Germinal center (tissue), 1 donor: ENCODE results near the gene OR2A25.

Experiments used
- DNase-seq: peaks from one replicate; pipeline ENCODE4 v3.0.0; 2012; ENCODE audit warnings: mixed read lengths, low spot score

Gene OR2A25

DNA sequence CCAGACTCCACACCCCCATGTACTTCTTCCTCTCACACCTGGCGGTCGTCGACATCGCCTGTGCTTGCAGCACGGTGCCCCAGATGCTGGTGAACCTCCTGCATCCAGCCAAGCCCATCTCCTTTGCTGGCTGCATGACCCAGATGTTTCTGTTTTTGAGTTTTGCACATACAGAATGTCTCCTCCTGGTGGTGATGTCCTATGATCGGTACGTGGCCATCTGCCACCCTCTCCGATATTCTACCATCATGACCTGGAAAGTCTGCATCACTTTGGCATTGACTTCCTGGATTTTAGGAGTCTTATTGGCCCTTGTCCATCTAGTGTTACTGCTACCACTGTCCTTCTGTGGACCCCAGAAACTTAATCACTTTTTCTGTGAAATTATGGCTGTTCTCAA, 4.8 kb downstream of the OR2A25 start:
- no peak for DNase-seq

GRCh38 chr7:144085978-144086377, 16.4 kb downstream of the OR2A25 start, which contains the start of gene OR2A12:
Gene OR2A12, plus strand, starts transcription at chr7:144086278. Its CDS starts 8,830 bp downstream, at chr7:144095108.
- no peak for DNase-seq

DNA sequence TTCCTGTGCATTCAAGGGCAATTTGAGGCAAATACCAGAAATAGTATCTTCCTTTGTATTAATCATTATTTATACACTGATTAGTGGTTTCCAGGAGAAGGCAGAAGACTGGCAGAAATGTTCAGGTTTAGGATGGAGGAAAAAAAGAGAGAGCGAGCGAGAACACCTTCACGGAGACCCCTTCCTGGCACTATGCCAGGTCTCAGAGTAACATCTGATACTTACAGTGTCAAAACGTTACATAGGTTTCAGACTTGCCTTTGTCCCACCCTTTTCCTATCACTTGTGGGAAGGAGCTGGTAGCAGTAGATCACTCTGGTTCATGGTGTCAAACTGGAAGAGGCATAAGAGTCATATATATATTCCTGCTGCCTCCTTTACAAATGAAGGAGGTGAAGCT, 17.1 kb downstream of the OR2A25 start:
- no peak for DNase-seq

DNA sequence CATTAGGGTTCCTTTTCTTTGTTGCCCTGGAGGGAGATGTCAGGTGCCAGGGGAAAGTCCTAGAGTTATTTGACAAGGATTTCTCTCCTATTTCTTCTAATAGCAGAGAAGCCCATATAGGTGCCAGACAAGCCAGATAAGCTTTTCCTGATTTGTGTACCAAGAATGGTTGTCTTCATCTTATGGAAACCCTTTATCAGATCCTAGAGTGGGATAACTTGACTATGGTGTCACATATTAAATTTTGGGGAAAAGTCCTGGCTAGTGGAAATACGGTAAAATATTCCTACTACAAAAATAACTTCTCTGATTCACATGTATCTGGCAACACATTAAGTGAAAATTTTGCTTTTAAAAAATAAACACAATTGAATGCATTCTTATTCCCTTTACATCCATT, 17.6 kb downstream of the OR2A25 start:
- no peak for DNase-seq

DNA sequence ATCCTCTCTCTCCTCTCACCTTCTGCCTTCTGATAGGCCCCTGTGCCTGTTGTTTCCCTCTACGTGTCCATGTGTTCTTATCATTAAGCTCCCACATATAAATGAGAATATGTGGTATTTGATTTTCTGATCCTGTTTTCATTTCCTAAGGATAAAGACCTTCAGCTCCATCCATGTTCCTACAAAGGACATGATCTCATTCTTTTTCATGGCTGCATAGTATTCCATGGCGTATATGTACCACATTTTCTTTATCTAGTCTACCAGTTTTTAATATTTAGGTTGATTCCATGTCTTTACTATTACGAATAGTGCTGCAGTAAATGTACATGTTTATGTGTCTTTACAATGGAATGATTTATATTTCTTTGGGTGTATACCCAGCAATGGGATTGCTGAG, 21.1 kb downstream of the OR2A25 start:
- DNase-seq: no peak

DNA sequence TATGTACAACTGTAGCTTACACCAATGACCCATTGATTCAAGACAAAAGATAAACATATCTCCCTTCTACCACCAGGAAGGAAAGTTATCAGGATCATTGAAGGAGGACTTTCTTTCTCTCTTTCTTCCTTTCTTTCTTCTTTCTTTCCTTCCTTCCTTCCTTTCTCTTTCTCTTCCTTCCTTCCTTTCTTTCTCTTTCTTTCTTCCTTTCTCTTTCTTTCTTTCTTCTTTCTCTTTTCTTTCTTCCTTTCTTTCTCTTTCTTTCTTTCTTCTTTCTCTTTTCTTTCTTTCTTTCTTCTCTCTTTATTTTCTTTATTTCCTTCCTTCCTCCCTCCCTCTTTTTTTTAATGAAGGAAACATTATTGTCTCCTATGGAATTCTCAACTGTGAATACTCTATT, 29.2 kb downstream of the OR2A25 start:
- no peak for DNase-seq

DNA sequence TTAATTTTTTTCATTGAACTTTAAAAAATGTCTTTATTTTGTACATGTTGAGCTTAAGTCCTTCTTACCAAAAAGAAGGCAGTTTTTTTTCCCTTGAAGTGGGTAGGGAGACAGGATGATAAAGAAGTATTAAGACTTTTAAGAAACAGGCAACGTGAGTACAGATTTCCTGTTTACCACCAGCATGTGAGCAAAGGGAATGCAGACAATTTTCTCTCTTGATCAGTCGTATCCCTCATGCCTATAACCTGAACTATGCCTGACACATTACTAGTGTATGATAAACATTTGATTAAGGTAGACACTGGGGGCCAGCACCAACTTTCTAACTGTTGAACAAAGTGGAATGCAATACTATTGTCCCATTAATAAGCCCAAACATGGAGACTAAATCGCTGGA, 31.0 kb downstream of the OR2A25 start:
- DNase-seq: no peak

- DNase-seq: no peak
Observed at GRCh38 chr7:144102041-144102440, 32.4 kb downstream of the OR2A25 start.

GRCh38 chr7:144105211-144105610, 35.6 kb downstream of the OR2A25 start:
- no peak for DNase-seq

DNA sequence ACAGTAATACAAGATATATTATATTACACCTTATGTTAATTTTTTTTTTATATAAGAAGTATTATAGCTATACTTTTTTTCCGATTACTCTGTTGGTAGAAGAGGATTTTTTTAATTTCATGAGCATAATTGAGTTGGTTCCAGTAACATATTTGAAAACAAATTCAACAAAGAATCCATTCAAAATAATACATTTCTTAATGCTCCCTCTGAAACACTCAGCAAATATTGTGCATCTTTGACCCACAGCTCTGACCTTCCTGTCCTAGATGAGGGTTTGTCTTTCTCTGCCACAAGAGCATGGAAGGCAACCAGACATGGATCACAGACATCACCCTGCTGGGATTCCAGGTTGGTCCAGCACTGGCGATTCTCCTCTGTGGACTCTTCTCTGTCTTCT, 39.7 kb downstream of the OR2A25 start, which contains the start of gene OR2A2:
Gene OR2A2, plus strand, starts transcription at position 301 of the 400 bp plus-strand sequence. Its CDS starts 0 bp downstream, at position 301.
- DNase-seq: no peak

- DNase-seq: no peak
Observed at GRCh38 chr7:144110272-144110671, 40.7 kb downstream of the OR2A25 start.

DNA sequence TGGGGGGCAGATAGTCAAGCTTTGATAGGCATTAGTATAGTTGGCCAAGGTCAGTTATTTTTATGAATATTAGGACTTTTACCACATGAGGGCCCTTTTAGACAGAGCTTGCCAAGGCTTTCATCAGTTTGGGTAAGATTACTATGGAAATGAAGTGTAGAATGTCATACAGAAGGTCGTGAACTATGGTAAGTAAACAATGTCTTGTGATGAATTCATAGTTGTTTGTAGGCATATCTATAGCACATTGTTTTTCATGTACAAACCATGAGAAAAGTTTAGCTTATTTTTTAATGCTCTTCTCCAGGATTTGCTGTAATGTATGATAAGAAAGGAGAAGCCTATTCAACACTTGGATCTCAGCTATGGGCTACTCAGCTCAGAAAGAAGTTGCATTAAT, 44.0 kb downstream of the OR2A25 start:
- no peak for DNase-seq

DNA sequence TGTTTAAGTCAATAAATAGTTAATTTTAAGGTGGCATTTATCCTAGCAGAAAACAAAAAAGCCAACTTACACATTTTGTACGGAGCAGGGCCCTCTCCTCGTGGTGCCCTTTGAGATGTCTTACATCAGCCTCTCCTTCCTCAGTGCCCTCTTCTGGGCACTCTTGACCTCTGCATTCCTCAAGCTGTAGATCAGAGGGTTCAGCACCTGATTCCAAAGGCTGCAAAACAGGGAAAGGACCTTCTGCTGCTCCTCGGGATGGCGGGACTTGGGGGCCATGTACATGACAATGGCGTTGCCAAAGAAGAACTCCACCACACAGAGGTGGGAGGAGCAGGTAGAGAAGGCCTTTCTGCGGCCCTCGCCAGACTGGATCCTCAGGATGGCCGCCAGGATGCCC, 48.7 kb downstream of the OR2A25 start:
- no peak for DNase-seq

GRCh38 chr7:144122876-144123275, 53.3 kb downstream of the OR2A25 start, which contains the start of gene OR2A14:
Gene OR2A14, plus strand, starts transcription at chr7:144123176. Its CDS starts 5,937 bp downstream, at chr7:144129113.
- DNase-seq: no peak
